ENCODE results near the gene NR3C2.

DNA sequence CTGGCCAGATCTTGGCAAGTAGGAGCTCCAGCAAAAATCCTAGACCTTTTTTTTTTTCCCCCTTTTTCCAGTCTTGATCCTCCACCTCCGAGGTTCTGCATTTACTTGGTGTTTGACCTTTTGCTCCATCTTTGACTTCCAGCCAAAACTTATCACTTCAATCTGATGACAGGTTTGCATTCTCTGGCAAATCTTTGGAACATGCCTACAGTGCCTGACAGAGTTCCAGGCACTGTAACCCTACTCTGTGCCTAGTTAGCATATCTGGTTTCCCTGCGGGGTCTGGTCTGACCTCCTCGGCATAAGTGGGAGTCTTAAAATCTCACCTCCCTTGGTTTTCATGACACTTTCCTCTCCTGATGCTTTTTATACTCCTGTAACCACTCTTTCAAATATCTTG, 39.4 kb upstream of the NR3C2 start:
- TF ChIP-seq EZH2 (IDR thresholded peaks at IDR 0.05; ENCODE audit: low read length, unreplicated experiment) = no peak
- TF ChIP-seq, protein P1, sequence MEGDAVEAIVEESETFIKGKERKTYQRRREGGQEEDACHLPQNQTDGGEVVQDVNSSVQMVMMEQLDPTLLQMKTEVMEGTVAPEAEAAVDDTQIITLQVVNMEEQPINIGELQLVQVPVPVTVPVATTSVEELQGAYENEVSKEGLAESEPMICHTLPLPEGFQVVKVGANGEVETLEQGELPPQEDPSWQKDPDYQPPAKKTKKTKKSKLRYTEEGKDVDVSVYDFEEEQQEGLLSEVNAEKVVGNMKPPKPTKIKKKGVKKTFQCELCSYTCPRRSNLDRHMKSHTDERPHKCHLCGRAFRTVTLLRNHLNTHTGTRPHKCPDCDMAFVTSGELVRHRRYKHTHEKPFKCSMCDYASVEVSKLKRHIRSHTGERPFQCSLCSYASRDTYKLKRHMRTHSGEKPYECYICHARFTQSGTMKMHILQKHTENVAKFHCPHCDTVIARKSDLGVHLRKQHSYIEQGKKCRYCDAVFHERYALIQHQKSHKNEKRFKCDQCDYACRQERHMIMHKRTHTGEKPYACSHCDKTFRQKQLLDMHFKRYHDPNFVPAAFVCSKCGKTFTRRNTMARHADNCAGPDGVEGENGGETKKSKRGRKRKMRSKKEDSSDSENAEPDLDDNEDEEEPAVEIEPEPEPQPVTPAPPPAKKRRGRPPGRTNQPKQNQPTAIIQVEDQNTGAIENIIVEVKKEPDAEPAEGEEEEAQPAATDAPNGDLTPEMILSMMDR (conservative IDR thresholded peaks at IDR 0.05; ENCODE audit: low read depth, low read length) = no peak
